WTC11 (cell line): Measurements from ENCODE around the gene UBASH3A. TPM values are rescaled to one million over a fixed set of nuclear protein-coding genes. Genes with fewer than 3 reads are reported as not detected.

Experiments
- ATAC-seq: fragments of 200-7000 bp; cut with Tn5 transposase; 2 replicates; pipeline ENCODE4 v1.10.0; 2021; ENCODE audit warnings: mild to moderate bottlenecking, moderate library complexity
- CTCF ChIA-PET: fragments of 300-600 bp; sonication (Branson Sonifier 250); formaldehyde crosslinking; loops from one replicate; lab custom pipeline; 2021; ENCODE audit warnings: antibody characterized with exemption; lab: Charles Lee
- POLR2A ChIA-PET: fragments of 350-600 bp; sonication (Branson Sonifier 250); formaldehyde crosslinking; loops from one replicate; lab custom pipeline; 2021; ENCODE audit warnings: antibody characterized with exemption; lab: Charles Lee
- DNase-seq: peaks from one replicate; pipeline ENCODE4 v3.0.0; 2021; ENCODE audit warnings: low spot score
- H3K27ac Mint-ChIP-seq: 2 replicates; pipeline ENCODE4 v1.8.0; 2021; ENCODE audit warnings: mixed read lengths
- H3K27me3 Mint-ChIP-seq: 2 replicates; pipeline ENCODE4 v1.8.0; 2021; ENCODE audit warnings: low read depth, mild to moderate bottlenecking, moderate library complexity, mixed read lengths
- H3K36me3 Mint-ChIP-seq: 2 replicates; pipeline ENCODE4 v1.8.0; 2021; ENCODE audit warnings: mixed read lengths
- H3K4me1 Mint-ChIP-seq: 2 replicates; pipeline ENCODE4 v1.8.0; 2022; ENCODE audit warnings: mixed read lengths
- H3K4me3 Mint-ChIP-seq: 2 replicates; pipeline ENCODE4 v1.8.0; 2021; ENCODE audit warnings: mild to moderate bottlenecking, moderate library complexity, mixed read lengths
- H3K9me3 Mint-ChIP-seq: 2 replicates; pipeline ENCODE4 v1.8.0; 2021; ENCODE audit warnings: mixed read lengths
- ATF1 ChIP-seq: sonication (generic); formaldehyde crosslinking; IDR thresholded peaks from 2 replicates; pipeline ENCODE4 v1.8.1; 2023; ENCODE audit warnings: mild to moderate bottlenecking, moderate library complexity, missing genetic modification reagents
- ATF3 ChIP-seq: sonication (generic); formaldehyde crosslinking; conservative IDR thresholded peaks from 2 replicates; pipeline ENCODE4 v1.8.1; 2022; ENCODE audit warnings: mild to moderate bottlenecking, missing genetic modification reagents
- CBFB ChIP-seq: sonication (generic); formaldehyde crosslinking; IDR thresholded peaks from 2 replicates; pipeline ENCODE4 v1.8.1; 2022; ENCODE audit warnings: mild to moderate bottlenecking, low read depth, missing genetic modification reagents
- ETV6 ChIP-seq: sonication (generic); formaldehyde crosslinking; IDR thresholded peaks from 2 replicates; pipeline ENCODE4 v1.8.1; 2022; ENCODE audit warnings: mild to moderate bottlenecking, missing genetic modification reagents
- FOXK1 ChIP-seq: sonication (generic); formaldehyde crosslinking; IDR thresholded peaks from 2 replicates; pipeline ENCODE4 v1.8.0; 2022; ENCODE audit warnings: mild to moderate bottlenecking, moderate library complexity, missing genetic modification reagents
- FOXP1 ChIP-seq: sonication (generic); formaldehyde crosslinking; IDR thresholded peaks from 2 replicates; pipeline ENCODE4 v1.8.0; 2022; ENCODE audit warnings: missing genetic modification reagents, mild to moderate bottlenecking, moderate library complexity, borderline replicate concordance
- HMGA2 ChIP-seq: fragments of 250-450 bp; sonication (Bioruptor Pico); IDR thresholded peaks from 2 replicates; pipeline ENCODE4 v1.4.0; 2021; ENCODE audit warnings: mild to moderate bottlenecking, moderate library complexity
- MXD4 ChIP-seq: fragments of 250-450 bp; sonication (Bioruptor Pico); IDR thresholded peaks from 2 replicates; pipeline ENCODE4 v1.8.0; 2021; ENCODE audit warnings: mild to moderate bottlenecking, moderate library complexity, borderline replicate concordance
- NR1H2 ChIP-seq: sonication (generic); formaldehyde crosslinking; IDR thresholded peaks from 2 replicates; pipeline ENCODE4 v1.9.0; 2021; ENCODE audit warnings: mild to moderate bottlenecking, moderate library complexity, missing genetic modification reagents
- RELA ChIP-seq: sonication (generic); formaldehyde crosslinking; IDR thresholded peaks from 2 replicates; pipeline ENCODE4 v1.8.1; 2022; ENCODE audit warnings: missing genetic modification reagents, mild to moderate bottlenecking, borderline replicate concordance
- TCF7 ChIP-seq: sonication (generic); formaldehyde crosslinking; IDR thresholded peaks from 2 replicates; pipeline ENCODE4 v1.8.0; 2022; ENCODE audit warnings: mild to moderate bottlenecking, low read depth, missing genetic modification reagents, moderate library complexity
- TP53 ChIP-seq: sonication (generic); formaldehyde crosslinking; IDR thresholded peaks from 2 replicates; pipeline ENCODE4 v1.8.1; 2023; ENCODE audit warnings: mild to moderate bottlenecking, missing genetic modification reagents
- USF2 ChIP-seq: sonication (generic); formaldehyde crosslinking; IDR thresholded peaks from 2 replicates; pipeline ENCODE4 v1.8.1; 2023; ENCODE audit warnings: mild to moderate bottlenecking, missing genetic modification reagents, moderate library complexity
- ZBTB21 ChIP-seq: sonication (generic); formaldehyde crosslinking; IDR thresholded peaks from 2 replicates; pipeline ENCODE4 v1.8.1; 2023; ENCODE audit warnings: mild to moderate bottlenecking, missing genetic modification reagents, borderline replicate concordance
- ZNF219 ChIP-seq: sonication (generic); formaldehyde crosslinking; IDR thresholded peaks from 2 replicates; pipeline ENCODE4 v1.8.0; 2023; ENCODE audit warnings: missing genetic modification reagents, mild to moderate bottlenecking, borderline replicate concordance
- total RNA-seq: library from RNA; stranded (reverse); gene quantifications from 3 replicates; pipeline ENCODE4 v1.2.3, GENCODE V29; 2021
- TF ChIP-seq, protein P1 (sequence below): sonication (generic); formaldehyde crosslinking; IDR thresholded peaks from 2 replicates; pipeline ENCODE4 v1.8.0; 2022; ENCODE audit warnings: mild to moderate bottlenecking, missing genetic modification reagents
- TF ChIP-seq, protein P2 (sequence below): sonication (generic); formaldehyde crosslinking; IDR thresholded peaks from 2 replicates; pipeline ENCODE4 v1.8.0; 2023; ENCODE audit warnings: mild to moderate bottlenecking, missing genetic modification reagents
- TF ChIP-seq, protein P3 (sequence below): fragments of 250-450 bp; sonication (Bioruptor Pico); conservative IDR thresholded peaks from 2 replicates; pipeline ENCODE4 v1.9.0; 2021; ENCODE audit warnings: mild to moderate bottlenecking
- TF ChIP-seq, protein P4 (sequence below): sonication (generic); formaldehyde crosslinking; IDR thresholded peaks from 2 replicates; pipeline ENCODE4 v1.8.0; 2022; ENCODE audit warnings: missing genetic modification reagents

Gene UBASH3A
- total RNA-seq, 1 experiment from 2014 or later, result not detected

DNA sequence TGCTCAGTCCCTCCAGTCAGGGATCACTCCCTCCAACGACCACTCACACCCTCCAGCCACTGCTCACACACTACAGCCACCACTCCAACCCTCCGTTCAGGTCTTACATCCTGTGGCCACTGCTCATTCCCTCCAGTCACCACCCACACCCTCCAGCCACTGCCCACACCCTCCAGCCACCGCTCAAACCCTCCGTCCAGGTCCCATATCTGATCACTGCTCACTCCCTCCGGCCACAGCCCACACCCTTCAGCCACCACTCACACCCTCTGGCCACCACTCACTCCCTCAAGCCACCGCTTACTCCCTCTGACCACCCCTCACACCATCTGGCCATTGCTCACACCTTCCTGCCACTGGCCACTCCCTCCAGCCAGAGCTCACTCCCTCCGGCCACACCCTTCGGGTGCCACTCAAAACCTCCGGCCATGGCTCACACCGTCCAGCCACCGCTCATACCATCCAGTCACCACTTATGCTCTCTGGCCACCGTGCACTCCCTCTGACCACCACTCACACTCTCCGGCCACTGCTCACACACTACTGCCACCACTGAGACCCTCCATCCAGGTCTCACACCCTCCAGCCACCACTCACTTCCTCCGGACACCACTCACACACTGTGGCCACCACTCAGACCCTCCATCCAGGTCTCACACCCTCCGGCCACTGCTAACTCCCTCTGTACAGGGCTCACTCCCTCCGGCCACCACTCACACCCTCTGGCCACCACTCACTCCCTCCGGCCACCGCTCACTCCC, 32.6 kb upstream of the UBASH3A start:
- no peak for ATAC-seq
- no peak overlapping the region for H3K4me3 Mint-ChIP-seq
- POLR2A ChIA-PET, result no interaction called here
- peaks cover 14% of the 10 kb centered on the region for H3K4me1 Mint-ChIP-seq
- H3K27me3 Mint-ChIP-seq, result no peaks in the 10 kb centered on the region
- DNase-seq, result no peak
- CTCF ChIA-PET, result interaction anchor here (1.7 kb wide), 1 partner anchor 10 kb away, joined by 6 read pairs; no protein-coding TSS in a partner anchor
- no peaks in the 10 kb centered on the region for H3K9me3 Mint-ChIP-seq
- peak overlapping the region; percentile 73; the same call in 1 of the 2 replicates for H3K27ac Mint-ChIP-seq
- H3K36me3 Mint-ChIP-seq, result no peaks in the 10 kb centered on the region
- TF ChIP-seq, protein P1, sequence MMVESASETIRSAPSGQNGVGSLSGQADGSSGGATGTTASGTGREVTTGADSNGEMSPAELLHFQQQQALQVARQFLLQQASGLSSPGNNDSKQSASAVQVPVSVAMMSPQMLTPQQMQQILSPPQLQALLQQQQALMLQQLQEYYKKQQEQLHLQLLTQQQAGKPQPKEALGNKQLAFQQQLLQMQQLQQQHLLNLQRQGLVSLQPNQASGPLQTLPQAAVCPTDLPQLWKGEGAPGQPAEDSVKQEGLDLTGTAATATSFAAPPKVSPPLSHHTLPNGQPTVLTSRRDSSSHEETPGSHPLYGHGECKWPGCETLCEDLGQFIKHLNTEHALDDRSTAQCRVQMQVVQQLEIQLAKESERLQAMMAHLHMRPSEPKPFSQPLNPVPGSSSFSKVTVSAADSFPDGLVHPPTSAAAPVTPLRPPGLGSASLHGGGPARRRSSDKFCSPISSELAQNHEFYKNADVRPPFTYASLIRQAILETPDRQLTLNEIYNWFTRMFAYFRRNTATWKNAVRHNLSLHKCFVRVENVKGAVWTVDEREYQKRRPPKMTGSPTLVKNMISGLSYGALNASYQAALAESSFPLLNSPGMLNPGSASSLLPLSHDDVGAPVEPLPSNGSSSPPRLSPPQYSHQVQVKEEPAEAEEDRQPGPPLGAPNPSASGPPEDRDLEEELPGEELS (CRISPR knock-in tag), result no peak
- TF ChIP-seq HMGA2 (CRISPR knock-in tag), result no peak
- no peak for TF ChIP-seq USF2 (CRISPR knock-in tag)
- TF ChIP-seq ZNF219 (CRISPR knock-in tag), result no peak
- no peak for TF ChIP-seq RELA (CRISPR knock-in tag)
- TF ChIP-seq, protein P2, sequence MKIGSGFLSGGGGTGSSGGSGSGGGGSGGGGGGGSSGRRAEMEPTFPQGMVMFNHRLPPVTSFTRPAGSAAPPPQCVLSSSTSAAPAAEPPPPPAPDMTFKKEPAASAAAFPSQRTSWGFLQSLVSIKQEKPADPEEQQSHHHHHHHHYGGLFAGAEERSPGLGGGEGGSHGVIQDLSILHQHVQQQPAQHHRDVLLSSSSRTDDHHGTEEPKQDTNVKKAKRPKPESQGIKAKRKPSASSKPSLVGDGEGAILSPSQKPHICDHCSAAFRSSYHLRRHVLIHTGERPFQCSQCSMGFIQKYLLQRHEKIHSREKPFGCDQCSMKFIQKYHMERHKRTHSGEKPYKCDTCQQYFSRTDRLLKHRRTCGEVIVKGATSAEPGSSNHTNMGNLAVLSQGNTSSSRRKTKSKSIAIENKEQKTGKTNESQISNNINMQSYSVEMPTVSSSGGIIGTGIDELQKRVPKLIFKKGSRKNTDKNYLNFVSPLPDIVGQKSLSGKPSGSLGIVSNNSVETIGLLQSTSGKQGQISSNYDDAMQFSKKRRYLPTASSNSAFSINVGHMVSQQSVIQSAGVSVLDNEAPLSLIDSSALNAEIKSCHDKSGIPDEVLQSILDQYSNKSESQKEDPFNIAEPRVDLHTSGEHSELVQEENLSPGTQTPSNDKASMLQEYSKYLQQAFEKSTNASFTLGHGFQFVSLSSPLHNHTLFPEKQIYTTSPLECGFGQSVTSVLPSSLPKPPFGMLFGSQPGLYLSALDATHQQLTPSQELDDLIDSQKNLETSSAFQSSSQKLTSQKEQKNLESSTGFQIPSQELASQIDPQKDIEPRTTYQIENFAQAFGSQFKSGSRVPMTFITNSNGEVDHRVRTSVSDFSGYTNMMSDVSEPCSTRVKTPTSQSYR (CRISPR knock-in tag), result no peak
- TF ChIP-seq, protein P3, sequence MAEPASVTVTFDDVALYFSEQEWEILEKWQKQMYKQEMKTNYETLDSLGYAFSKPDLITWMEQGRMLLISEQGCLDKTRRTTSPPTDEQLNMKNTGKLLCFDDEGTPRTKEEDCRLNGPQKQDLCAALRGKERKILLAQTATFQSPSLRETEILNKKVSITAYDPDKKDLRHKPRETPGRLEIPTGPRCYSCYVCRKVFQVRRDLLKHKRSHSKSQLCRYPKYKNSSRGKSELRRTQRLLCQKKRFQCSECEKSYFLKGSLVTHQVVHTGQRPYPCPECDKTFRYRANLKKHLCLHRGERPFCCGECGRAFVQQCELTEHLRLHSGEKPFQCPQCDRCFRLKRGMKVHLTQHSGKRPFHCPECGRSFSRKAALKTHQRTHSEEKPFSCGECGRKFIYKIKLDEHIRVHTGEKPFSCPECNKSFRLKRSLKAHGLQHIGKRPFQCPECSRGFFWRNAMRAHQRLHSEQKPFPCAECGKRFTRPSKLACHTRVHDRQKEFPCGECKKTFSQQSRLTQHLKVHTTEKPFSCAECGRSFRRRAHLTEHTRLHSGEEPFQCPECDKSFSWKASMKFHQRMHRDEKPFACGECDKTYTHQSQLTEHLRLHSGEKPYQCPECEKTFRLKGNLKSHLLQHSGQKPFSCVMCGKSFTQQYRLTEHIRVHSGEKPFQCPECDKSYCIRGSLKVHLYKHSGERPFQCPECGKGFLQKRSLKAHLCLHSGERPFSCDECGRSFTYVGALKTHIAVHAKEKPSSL (CRISPR knock-in tag), result no peak
- no peak for TF ChIP-seq TP53
- TF ChIP-seq CBFB, result no peak
- TF ChIP-seq ETV6 (CRISPR knock-in tag), result no peak
- TF ChIP-seq FOXP1 (CRISPR knock-in tag), result no peak
- no peak for TF ChIP-seq TCF7 (CRISPR knock-in tag)

DNA sequence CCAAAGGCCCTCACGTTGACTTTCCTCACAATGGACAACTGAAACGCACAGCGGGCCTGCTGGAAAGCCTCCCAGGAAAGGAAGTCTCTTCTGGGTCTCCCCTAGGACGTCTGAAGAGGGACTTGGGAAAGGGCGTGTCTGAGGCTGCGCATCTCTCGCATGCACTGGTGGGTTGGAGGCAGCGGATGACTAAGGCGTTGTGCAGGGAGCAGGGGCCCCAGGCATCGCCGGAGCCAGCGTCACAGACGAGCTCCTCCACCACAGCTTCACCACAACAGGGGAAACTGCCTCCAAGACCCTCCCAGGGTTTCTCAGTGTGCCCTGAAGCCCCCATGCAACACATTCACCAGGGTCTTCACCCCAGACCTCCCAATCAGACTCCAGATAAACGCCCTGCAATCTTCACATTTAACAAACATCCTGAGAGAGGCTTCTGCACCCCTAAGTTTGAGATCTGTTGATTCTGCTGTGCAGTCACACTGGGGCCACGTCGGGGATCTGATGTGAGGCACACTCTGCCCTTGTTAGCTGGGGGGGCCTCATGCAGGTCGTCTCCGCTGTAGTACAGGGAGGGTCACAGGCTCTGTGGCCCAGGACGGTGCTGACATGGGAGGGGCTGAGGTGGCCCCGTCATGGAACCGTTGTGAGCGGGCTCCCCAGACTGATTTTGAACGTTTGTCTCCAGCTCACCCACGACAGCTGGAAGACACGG, 30.4 kb upstream of the UBASH3A start:
- ChIA-PET POLR2A (no interaction called here), CTCF (interaction anchor here (1.9 to 2.0 kb wide), 2 partner anchors 35 to 63 kb away, joined by 8 to 10 read pairs; no protein-coding TSS in a partner anchor)
- Mint-ChIP-seq H3K9me3 (no peaks in the 10 kb centered on the region), H3K36me3 (no peaks in the 10 kb centered on the region), H3K4me1 (peaks cover 12% of the 10 kb centered on the region), H3K27me3 (no peaks in the 10 kb centered on the region; the same call in 1 of the 2 replicates), H3K4me3 (no peak overlapping the region), H3K27ac (no peak overlapping the region)
- DNase-seq (no peak), ATAC-seq (no peak)
- TF ChIP-seq ATF1 (CRISPR knock-in tag), result no peak
- TF ChIP-seq, protein P4, sequence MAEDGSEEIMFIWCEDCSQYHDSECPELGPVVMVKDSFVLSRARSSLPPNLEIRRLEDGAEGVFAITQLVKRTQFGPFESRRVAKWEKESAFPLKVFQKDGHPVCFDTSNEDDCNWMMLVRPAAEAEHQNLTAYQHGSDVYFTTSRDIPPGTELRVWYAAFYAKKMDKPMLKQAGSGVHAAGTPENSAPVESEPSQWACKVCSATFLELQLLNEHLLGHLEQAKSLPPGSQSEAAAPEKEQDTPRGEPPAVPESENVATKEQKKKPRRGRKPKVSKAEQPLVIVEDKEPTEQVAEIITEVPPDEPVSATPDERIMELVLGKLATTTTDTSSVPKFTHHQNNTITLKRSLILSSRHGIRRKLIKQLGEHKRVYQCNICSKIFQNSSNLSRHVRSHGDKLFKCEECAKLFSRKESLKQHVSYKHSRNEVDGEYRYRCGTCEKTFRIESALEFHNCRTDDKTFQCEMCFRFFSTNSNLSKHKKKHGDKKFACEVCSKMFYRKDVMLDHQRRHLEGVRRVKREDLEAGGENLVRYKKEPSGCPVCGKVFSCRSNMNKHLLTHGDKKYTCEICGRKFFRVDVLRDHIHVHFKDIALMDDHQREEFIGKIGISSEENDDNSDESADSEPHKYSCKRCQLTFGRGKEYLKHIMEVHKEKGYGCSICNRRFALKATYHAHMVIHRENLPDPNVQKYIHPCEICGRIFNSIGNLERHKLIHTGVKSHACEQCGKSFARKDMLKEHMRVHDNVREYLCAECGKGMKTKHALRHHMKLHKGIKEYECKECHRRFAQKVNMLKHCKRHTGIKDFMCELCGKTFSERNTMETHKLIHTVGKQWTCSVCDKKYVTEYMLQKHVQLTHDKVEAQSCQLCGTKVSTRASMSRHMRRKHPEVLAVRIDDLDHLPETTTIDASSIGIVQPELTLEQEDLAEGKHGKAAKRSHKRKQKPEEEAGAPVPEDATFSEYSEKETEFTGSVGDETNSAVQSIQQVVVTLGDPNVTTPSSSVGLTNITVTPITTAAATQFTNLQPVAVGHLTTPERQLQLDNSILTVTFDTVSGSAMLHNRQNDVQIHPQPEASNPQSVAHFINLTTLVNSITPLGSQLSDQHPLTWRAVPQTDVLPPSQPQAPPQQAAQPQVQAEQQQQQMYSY (CRISPR knock-in tag), result no peak
- no peak for TF ChIP-seq NR1H2 (CRISPR knock-in tag)
- TF ChIP-seq MXD4 (CRISPR knock-in tag), result no peak
- no peak for TF ChIP-seq FOXK1 (CRISPR knock-in tag)
- TF ChIP-seq ZBTB21 (CRISPR knock-in tag), result no peak
- TF ChIP-seq ATF3 (CRISPR knock-in tag), result no peak
